Measurements from ENCODE around the gene KIAA1958.
A peak's percentile ranks its signal among the peaks of the same experiment; 100 is the strongest.
"Not testable (repeated sequence)": the region's sequence is repeated elsewhere in the genome, so short reads cannot be mapped to it uniquely, and the experiment has no call there.

KIAA1958 gene

GRCh38 chr9:112582371-112583262 is 96.0 kb downstream of the KIAA1958 start:
- TF ChIP-seq CTCF (IDR thresholded peaks at IDR 0.05; ENCODE audit: insufficient read depth, low read depth, low read length, missing control alignments): no peak
- no peak overlapping the region for H3K4me3 ChIP-seq (ENCODE audit: low read length)
- peak; percentile 69 for DNase-seq (ENCODE audit: low read depth)

GRCh38 chr9:112586599-112587155 is 100.0 kb downstream of the KIAA1958 start:
- H3K4me3 ChIP-seq (ENCODE audit: low read length): no peak overlapping the region
- no peak for TF ChIP-seq CTCF (IDR thresholded peaks at IDR 0.05; ENCODE audit: insufficient read depth, low read depth, low read length, missing control alignments)
- DNase-seq (ENCODE audit: low read depth): no peak

GRCh38 chr9:112591875-112592274 is 105.2 kb downstream of the KIAA1958 start:
- H3K4me3 ChIP-seq (ENCODE audit: low read length); DNase-seq (ENCODE audit: low read depth): not testable (repeated sequence)

- no peak for DNase-seq (ENCODE audit: low read depth)
- no peak for TF ChIP-seq CTCF (IDR thresholded peaks at IDR 0.05; ENCODE audit: insufficient read depth, low read depth, low read length, missing control alignments)
- H3K4me3 ChIP-seq (ENCODE audit: low read length): no peak overlapping the region
These were observed 113.1 kb downstream of the KIAA1958 start for GRCh38 chr9:112599732-112600131.

- TF ChIP-seq CTCF (IDR thresholded peaks at IDR 0.05; ENCODE audit: insufficient read depth, low read depth, low read length, missing control alignments): no peak
- DNase-seq (ENCODE audit: low read depth): peak; percentile 36
- H3K4me3 ChIP-seq (ENCODE audit: low read length): no peak overlapping the region
These were observed 115.0 kb downstream of the KIAA1958 start for GRCh38 chr9:112601636-112602035.

- no peak for DNase-seq (ENCODE audit: low read depth)
- H3K4me3 ChIP-seq (ENCODE audit: low read length): no peak overlapping the region
- TF ChIP-seq CTCF (IDR thresholded peaks at IDR 0.05; ENCODE audit: insufficient read depth, low read depth, low read length, missing control alignments): no peak
These were observed 118.2 kb downstream of the KIAA1958 start for GRCh38 chr9:112604790-112605189.

GRCh38 chr9:112605518-112605917 is 118.9 kb downstream of the KIAA1958 start:
- TF ChIP-seq CTCF (IDR thresholded peaks at IDR 0.05; ENCODE audit: insufficient read depth, low read depth, low read length, missing control alignments): no peak
- no peak for DNase-seq (ENCODE audit: low read depth)
- no peak overlapping the region for H3K4me3 ChIP-seq (ENCODE audit: low read length)

Data from epithelial cell of esophagus (primary cell).